Keratinocyte (primary cell): ENCODE results near the gene RAB13. TPM values are rescaled to one million over a fixed set of nuclear protein-coding genes. Genes with fewer than 3 reads are reported as not detected.

Source experiments
- DNase-seq: peaks from one replicate; pipeline ENCODE4 v3.0.0-alpha.2; 2011; ENCODE audit warnings: low read depth, missing footprints, low spot score
- FAIRE-seq: peaks from 2 replicates; lab custom pipeline; 2011; peaks lifted over from hg19 to GRCh38; lab: Jason Lieb, UNC
- H2AFZ ChIP-seq: 2 replicates; pipeline ENCODE4 v1.6.0; 2012; ENCODE audit warnings: low read length, control low read depth, inconsistent platforms; ENCODE audit not compliant: control insufficient read depth
- H3K27ac ChIP-seq: 2 replicates; pipeline ENCODE4 v1.5.1; 2011; ENCODE audit warnings: low read length; ENCODE audit not compliant: control insufficient read depth, insufficient read depth
- H3K27me3 ChIP-seq: 3 replicates; pipeline ENCODE4 v1.6.0; 2011; ENCODE audit warnings: low read length; ENCODE audit not compliant: control insufficient read depth, insufficient read depth; ENCODE audit errors: extremely low read depth
- H3K36me3 ChIP-seq, 2 experiments: 2 replicates in 1 of 2; 3 replicates in 1 of 2; pipeline ENCODE4 v1.5.1; 2011; ENCODE audit warnings: low read length in 2 of 2, mild to moderate bottlenecking in 1 of 2; ENCODE audit not compliant: control insufficient read depth in 2 of 2, insufficient read depth in 2 of 2; ENCODE audit errors: extremely low read depth in 1 of 2
- H3K4me1 ChIP-seq: 3 replicates; pipeline ENCODE4 v1.5.1; 2011; ENCODE audit warnings: low read length; ENCODE audit not compliant: control insufficient read depth, insufficient read depth; ENCODE audit errors: extremely low read depth
- H3K4me2 ChIP-seq: 3 replicates; pipeline ENCODE4 v1.6.0; 2011; ENCODE audit warnings: low read depth, low read length; ENCODE audit not compliant: control insufficient read depth, insufficient read depth; ENCODE audit errors: extremely low read depth
- H3K4me3 ChIP-seq, 3 experiments: fragments of 200-600 bp in 1 of 3; sonication (generic) in 1 of 3; 2 replicates in 2 of 3; 3 replicates in 1 of 3; pipeline ENCODE4 v1.5.1; 2011 to 2016; ENCODE audit warnings: low read length in 3 of 3, mild to moderate bottlenecking in 3 of 3, control low read depth in 2 of 3, inconsistent platforms in 1 of 3, low read depth in 1 of 3, mixed read lengths in 1 of 3, mixed run types in 1 of 3, moderate library complexity in 1 of 3; ENCODE audit not compliant: control insufficient read depth in 2 of 3, insufficient read depth in 2 of 3; ENCODE audit errors: extremely low read depth in 1 of 3
- H3K79me2 ChIP-seq: 2 replicates; pipeline ENCODE4 v1.6.0; 2012; ENCODE audit warnings: low read length; ENCODE audit not compliant: control insufficient read depth, insufficient read depth
- H3K9ac ChIP-seq: 3 replicates; pipeline ENCODE4 v1.6.0; 2011; ENCODE audit warnings: low read length; ENCODE audit not compliant: control insufficient read depth, insufficient read depth; ENCODE audit errors: extremely low read depth
- H3K9me1 ChIP-seq: 3 replicates; pipeline ENCODE4 v1.6.0; 2011; ENCODE audit warnings: low read length; ENCODE audit not compliant: control insufficient read depth, insufficient read depth; ENCODE audit errors: extremely low read depth
- H3K9me3 ChIP-seq: 2 replicates; pipeline ENCODE4 v1.5.1; 2012; ENCODE audit warnings: low read depth, low read length; ENCODE audit not compliant: control insufficient read depth
- H4K20me1 ChIP-seq: 3 replicates; pipeline ENCODE4 v1.6.0; 2011; ENCODE audit warnings: low read length; ENCODE audit not compliant: control insufficient read depth, insufficient read depth; ENCODE audit errors: extremely low read depth
- CTCF ChIP-seq, 3 experiments: IDR thresholded peaks in 1 of 3; conservative IDR thresholded peaks in 1 of 3; optimal IDR thresholded peaks in 1 of 3; 2 replicates in 2 of 3; 3 replicates in 1 of 3; pipeline versions ENCODE3 to v1.5.1; 2011; ENCODE audit warnings: low read length in 3 of 3, mild to moderate bottlenecking in 3 of 3, moderate library complexity in 2 of 3, control low read depth in 1 of 3, inconsistent platforms in 1 of 3; ENCODE audit not compliant: insufficient read depth in 2 of 3; ENCODE audit errors: extremely low read depth in 1 of 3
- EZH2 ChIP-seq: IDR thresholded peaks from one replicate; pipeline ENCODE4 v1.6.1; 2012; ENCODE audit warnings: inconsistent platforms, mild to moderate bottlenecking, low read length, moderate library complexity
- dilution Hi-C: fragments of 300-500 bp; cut with MboI; formaldehyde crosslinking; loops from one replicate; pipeline ENCODE4 v1.7.0; 2020; ENCODE audit warnings: low sequenced_read_pairs; ENCODE audit not compliant: extremely low pct_ligation_motif_present
- polyA plus RNA-seq, 5 experiments: library from polyadenylated mRNA; depleted of rRNA in 3 of 5; stranded (reverse) in 3 of 5; stranded (forward) in 1 of 5; unstranded in 1 of 5; fragments of >200 nt; gene quantifications; 1 replicate in 1 of 5; 2 replicates in 3 of 5; 3 replicates in 1 of 5; pipeline versions ENCODE4 v1.2.1 to v1.2.3, GENCODE V29; 2011 to 2012; ENCODE audit warnings: missing spikeins in 2 of 5, low read depth in 1 of 5, low replicate concordance in 1 of 5

RAB13 gene
- polyA plus RNA-seq, 1 donor (not counting 4 experiments of a cell fraction or from before 2014, with no cell fraction given) = 87.1 TPM

GRCh38 chr1:153995640-153996039 is 9.5 kb upstream of the RAB13 start:
- Histone ChIP-seq H3K4me2 (no peak overlapping the region), H3K27ac (no peak overlapping the region), H3K9ac (no peak overlapping the region), H2AFZ (no peak overlapping the region), H3K27me3 (no peaks in the 10 kb centered on the region), H3K4me1 (peaks cover 14% of the 10 kb centered on the region), H3K9me3 (no peaks in the 10 kb centered on the region), H3K9me1 (no peaks in the 10 kb centered on the region), H3K4me3 (no peak overlapping the region), H4K20me1 (no peaks in the 10 kb centered on the region), H3K79me2 (peaks cover 20% of the 10 kb centered on the region), H3K36me3 (peaks cover 9 to 22% of the 10 kb centered on the region in 2 experiments)
- dilution Hi-C loops = no loop called here
- TF ChIP-seq EZH2 (no peak), CTCF (optimal IDR thresholded peaks at IDR 0.05 in 1 of 3, IDR thresholded peaks at IDR 0.05 in 1 of 3, conservative IDR thresholded peaks at IDR 0.05 in 1 of 3; ENCODE audit: extremely low read depth in 1 of 3, insufficient read depth in 2 of 3, low read length in 3 of 3) (no peak)
- FAIRE-seq (no peak), DNase-seq (no peak)

- DNase-seq = no peak
- no peaks in the 10 kb centered on the region for H3K9me1 ChIP-seq
- H3K36me3 ChIP-seq = peaks cover 9 to 22% of the 10 kb centered on the region in 2 experiments
- no peak for TF ChIP-seq CTCF (optimal IDR thresholded peaks at IDR 0.05 in 1 of 3, IDR thresholded peaks at IDR 0.05 in 1 of 3, conservative IDR thresholded peaks at IDR 0.05 in 1 of 3; ENCODE audit: extremely low read depth in 1 of 3, insufficient read depth in 2 of 3, low read length in 3 of 3)
- no peak for TF ChIP-seq EZH2
- no peaks in the 10 kb centered on the region for H4K20me1 ChIP-seq
- H3K4me1 ChIP-seq = peaks cover 14% of the 10 kb centered on the region
- H3K9ac ChIP-seq = no peak overlapping the region
- peaks cover 21% of the 10 kb centered on the region for H3K79me2 ChIP-seq
- H3K27me3 ChIP-seq = no peaks in the 10 kb centered on the region
- dilution Hi-C loops = no loop called here
- H3K4me2 ChIP-seq = no peak overlapping the region
- no peak overlapping the region for H3K4me3 ChIP-seq
- no peaks in the 10 kb centered on the region for H3K9me3 ChIP-seq
- no peak overlapping the region for H2AFZ ChIP-seq
- FAIRE-seq = no peak
- H3K27ac ChIP-seq = no peak overlapping the region
Observed at GRCh38 chr1:153995202-153995601, 9.1 kb upstream of the RAB13 start.
